Astrocyte of the spinal cord (primary cell): ENCODE data around the gene AJAP1.

ENCODE experiments used
- DNase-seq: peaks from one replicate; pipeline ENCODE4 v3.0.0; 2011; ENCODE audit warnings: low read depth, low spot score
- H3K4me3 ChIP-seq: 2 replicates; pipeline ENCODE4 v1.5.1; 2011; ENCODE audit warnings: low read depth, mild to moderate bottlenecking, low read length, moderate library complexity
- CTCF ChIP-seq: IDR thresholded peaks from 2 replicates; pipeline ENCODE4 v1.5.1; 2012; ENCODE audit warnings: low read depth, mild to moderate bottlenecking, low read length, inconsistent platforms
- in situ Hi-C: cut with HindIII; loops from 2 replicates; pipeline ENCODE4 v1.10.0; 2017; ENCODE audit warnings: low sequenced_read_pairs

AJAP1 gene

GRCh38 chr1:4697801-4698200, 43.4 kb downstream of the AJAP1 start:
- in situ Hi-C loops, result no loop called here
- no peak for TF ChIP-seq CTCF
- no peak overlapping the region for H3K4me3 ChIP-seq
- DNase-seq, result no peak

GRCh38 chr1:4698911-4699310, 44.5 kb downstream of the AJAP1 start:
- in situ Hi-C loops, result no loop called here
- no peak for DNase-seq
- TF ChIP-seq CTCF, result no peak
- no peak overlapping the region for H3K4me3 ChIP-seq

- TF ChIP-seq CTCF, result no peak
- in situ Hi-C loops, result no loop called here
- H3K4me3 ChIP-seq, result no peak overlapping the region
- DNase-seq, result peak; percentile 59
Observed at GRCh38 chr1:4699376-4700301, 45.2 kb downstream of the AJAP1 start.

GRCh38 chr1:4700801-4701200, 46.4 kb downstream of the AJAP1 start:
- TF ChIP-seq CTCF, result no peak
- in situ Hi-C loops, result no loop called here
- no peak for DNase-seq
- H3K4me3 ChIP-seq, result no peak overlapping the region

- in situ Hi-C loops, result no loop called here
- DNase-seq, result no peak
- no peak for TF ChIP-seq CTCF
- H3K4me3 ChIP-seq, result no peak overlapping the region
Observed at GRCh38 chr1:4701276-4701675, 46.9 kb downstream of the AJAP1 start.

- no peak for TF ChIP-seq CTCF
- H3K4me3 ChIP-seq, result no peak overlapping the region
- no peak for DNase-seq
- in situ Hi-C loops, result no loop called here
Observed at GRCh38 chr1:4702464-4702863, 48.1 kb downstream of the AJAP1 start.
